ENCODE measurements around the gene RCBTB2. TPM values are rescaled to one million over a fixed set of nuclear protein-coding genes. Genes with fewer than 3 reads are reported as not detected.
"Not testable (repeated sequence)": the region's sequence is repeated elsewhere in the genome, so short reads cannot be mapped to it uniquely, and the experiment has no call there.

Gene RCBTB2
- total RNA-seq, 2 experiments from 2014 or later = 2.7 to 3.0 TPM

DNA sequence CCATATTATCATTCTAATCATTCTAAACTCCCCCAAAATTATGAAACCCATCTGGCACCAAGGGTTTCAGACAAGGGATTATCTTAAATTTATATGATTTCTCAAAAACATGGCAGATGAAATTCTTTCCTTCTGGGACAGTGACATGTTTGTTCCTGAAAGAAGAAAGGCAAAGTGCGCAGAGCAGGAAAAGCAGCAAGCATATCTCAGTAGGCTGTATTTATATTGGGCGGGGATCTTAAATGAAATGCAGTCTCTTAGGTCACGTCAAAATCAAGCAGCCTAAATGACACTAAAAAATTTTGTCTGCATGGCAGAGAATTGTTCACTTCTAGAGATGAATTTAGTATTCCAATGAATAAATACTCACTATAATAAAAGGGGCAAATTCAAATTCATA is 49.3 kb downstream of the RCBTB2 start:
- POLR2A ChIA-PET = no interaction called here
- CTCF ChIA-PET = no interaction called here

DNA sequence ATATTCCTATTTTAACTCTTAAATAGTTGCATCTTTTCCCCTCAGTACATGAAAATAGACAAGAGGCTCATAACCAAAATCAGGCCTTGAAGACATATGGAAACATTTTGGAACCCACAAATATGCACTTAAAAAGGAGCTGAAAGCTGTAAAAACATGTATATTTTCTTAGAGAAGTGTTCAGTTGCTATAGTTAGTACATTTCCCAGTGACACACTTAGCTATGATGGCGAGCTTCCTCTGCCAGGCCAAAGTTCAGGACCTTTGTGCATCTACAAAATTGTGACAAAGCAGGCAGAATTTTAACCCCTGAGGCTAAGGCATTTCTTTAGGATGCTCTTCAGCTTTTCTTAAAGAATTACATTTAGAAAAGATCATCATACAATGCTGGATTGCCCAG is 54.5 kb downstream of the RCBTB2 start:
- ChIA-PET CTCF (no interaction called here), POLR2A (no interaction called here)

DNA sequence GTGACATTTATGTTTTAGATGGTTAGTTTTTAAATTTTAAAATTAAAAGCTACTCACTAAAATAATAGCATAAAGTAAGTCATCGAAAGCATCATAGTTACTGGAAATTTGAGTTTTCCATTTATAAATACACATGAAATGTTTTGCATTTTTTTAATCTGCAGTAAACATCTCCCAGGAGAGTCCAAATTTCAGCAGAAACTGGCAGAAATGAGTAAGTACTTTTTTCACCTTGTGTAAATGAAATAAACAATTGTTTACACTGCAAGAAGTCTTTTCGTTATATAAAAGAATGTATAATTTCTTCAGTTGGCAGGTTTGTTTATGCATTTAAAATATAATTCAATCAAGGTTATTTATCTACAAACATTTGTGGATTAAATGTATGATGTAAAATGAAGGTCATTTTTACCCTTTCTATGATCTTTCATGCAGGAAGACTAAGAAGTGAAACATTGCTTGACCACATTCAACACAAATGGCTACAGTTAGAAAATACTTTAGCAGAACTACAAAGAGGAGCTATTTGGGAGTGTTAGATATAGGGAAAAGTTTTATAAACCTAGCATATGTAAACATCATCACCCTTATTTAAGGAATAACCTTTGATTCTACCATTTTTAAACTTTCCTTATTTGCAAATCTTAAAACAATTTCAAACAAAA is 55.6 kb downstream of the RCBTB2 start:
- CTCF ChIA-PET = no interaction called here

DNA sequence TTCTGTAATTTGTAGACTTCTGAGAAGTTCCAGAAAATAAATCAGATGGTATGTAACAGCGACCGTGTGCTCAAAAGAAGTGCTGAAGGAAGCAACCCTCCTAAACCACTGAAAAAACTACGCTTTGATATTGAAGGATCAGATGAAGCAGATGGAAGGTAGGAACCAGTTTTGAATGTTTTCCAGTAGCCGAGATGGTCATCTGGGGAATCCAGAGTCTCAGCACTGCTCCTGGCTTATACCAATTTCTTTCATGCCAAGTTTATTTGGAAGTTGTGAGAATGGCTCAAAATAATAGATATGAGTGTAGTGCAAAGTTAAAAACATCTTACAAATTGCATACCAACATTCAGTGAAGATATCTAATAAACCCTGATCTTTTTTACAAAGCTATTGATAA is 56.2 kb downstream of the RCBTB2 start:
- POLR2A ChIA-PET = no interaction called here
- CTCF ChIA-PET = no interaction called here

More for the DNA sequence above, 55.6 kb downstream of the RCBTB2 start:
- POLR2A ChIA-PET = no interaction called here

DNA sequence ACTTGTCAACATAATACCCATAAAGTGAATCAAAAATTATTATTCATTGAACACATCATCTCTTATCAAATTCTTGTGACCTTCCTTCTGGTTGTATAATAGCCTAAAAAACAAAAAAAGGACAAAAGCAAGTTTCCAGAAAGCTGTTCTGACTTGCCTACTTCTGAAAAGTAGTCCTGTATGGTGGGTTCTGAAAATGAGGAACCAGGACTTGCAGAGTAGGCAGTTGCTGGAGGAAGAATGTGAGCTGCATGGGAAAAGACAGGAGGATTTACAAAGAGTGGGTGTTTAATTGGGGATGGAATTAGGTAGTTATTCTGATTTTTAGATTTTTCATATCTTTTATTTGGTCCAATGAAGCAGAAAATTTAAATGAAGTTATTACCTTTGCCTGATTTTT is 56.7 kb downstream of the RCBTB2 start:
- ChIA-PET CTCF (no interaction called here), POLR2A (no interaction called here)

DNA sequence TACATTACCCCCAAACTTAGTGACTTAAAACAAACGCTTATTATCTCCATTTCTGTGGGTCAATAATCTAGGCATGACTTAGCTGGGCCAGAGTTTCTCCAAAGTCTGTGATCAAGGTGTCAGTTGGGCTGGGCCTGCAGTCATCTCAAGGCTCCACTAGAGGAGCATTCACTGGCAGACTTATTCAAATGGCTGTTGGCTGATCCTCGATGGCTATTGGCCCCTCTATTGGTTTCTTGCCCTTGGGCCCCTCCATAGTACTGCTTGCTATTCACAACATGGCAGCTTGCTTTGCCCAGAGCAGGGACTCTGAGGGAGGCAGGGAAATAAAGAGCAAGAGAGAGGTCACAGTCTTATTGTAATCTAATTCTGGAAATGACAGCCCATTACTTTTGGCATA is 57.6 kb downstream of the RCBTB2 start:
- ChIA-PET CTCF (no interaction called here), POLR2A (no interaction called here)

DNA sequence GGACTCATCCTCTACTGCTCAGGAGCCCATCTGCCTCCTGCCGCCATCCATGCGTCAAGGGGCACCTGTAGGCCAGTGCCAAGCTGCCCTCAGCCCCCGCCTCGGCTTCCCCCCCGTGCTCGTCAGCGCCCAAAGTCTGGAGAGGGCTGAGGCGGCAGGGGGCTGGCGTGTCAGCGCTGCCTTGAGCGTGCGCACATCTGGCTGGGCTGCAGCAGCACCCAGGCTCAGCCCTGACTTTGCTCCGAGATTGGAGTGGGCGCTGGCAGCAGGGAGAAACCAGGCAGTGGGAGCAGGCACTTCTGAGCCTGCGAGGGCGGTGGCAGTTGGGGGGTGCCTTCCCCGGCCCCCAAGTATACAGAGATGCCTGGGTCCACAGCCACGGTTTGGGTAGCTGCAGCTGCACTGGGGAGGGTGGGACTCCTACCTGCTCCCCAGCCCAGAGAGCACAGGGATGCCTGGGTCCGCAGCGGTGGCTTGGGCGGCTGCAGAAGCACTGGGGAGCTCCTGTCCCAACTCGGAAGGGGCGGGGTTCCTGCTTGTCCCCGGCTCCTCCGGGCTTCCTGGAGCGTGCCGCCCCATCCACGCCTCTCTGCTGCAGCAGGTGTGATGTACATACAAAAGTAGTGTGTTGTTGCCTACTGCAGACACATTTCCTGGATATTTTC is 75.2 kb downstream of the RCBTB2 start:
- CTCF ChIA-PET = no interaction called here
- POLR2A ChIA-PET = no interaction called here

DNA sequence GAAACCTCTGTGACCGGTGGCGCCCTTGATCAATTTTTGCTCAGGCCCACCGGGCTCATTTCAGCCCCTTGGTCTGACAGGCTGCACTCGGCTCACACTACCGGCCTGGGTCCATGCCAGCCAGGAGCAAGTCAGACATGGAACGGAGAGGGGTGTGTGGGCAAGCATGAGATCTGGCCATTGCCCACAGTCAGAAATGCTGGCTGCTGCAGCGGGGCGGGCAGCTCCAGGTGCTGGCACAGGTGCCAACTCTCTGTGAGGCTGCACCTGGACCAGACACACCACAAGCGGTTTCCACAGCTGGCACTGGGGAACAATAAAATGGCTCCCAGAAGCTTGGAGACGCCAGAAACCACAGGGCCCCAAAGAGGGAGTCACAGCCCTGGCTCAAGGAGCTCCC is 76.3 kb downstream of the RCBTB2 start:
- ChIA-PET CTCF (no interaction called here), POLR2A (no interaction called here)

DNA sequence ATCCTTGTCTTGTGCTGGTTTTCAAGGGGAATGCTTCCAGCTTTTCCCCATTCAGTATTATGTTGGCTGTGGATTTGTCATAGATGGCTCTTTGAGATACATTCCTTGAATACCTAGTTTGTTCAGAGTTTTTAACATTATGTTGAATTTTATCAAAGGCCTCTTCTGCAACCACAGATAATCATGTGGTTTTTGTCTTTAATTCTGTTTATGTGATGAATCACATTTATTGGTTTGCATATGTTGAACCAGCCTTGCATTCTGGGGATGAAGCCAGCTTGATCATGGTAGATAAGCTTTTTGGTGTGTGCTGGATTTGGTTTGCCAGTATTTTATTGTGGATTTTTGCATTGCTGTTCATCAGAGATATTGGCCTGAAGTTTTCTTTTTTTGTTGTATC is 81.7 kb downstream of the RCBTB2 start:
- CTCF ChIA-PET, POLR2A ChIA-PET: not testable (repeated sequence)

DNA sequence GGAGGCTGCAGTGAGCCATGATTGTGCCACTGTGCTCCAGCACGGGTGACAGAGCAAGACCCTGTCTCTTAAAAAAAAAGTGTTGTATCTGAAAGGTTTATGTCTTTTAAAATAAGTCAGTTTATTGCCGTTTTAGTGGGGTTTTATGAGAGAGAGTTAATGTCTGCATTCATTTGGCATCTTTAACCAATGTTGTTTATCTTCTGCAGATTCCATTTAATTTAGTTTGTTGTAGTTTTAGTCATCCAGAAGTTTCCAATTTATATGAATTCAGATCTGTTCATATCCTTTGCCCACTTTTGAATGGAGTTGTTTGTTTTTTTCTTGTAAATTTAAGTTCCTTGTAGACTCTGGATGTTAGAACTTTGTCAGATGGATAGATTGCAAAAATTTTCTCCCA is 83.2 kb downstream of the RCBTB2 start:
- ChIA-PET CTCF (no interaction called here), POLR2A (no interaction called here)

DNA sequence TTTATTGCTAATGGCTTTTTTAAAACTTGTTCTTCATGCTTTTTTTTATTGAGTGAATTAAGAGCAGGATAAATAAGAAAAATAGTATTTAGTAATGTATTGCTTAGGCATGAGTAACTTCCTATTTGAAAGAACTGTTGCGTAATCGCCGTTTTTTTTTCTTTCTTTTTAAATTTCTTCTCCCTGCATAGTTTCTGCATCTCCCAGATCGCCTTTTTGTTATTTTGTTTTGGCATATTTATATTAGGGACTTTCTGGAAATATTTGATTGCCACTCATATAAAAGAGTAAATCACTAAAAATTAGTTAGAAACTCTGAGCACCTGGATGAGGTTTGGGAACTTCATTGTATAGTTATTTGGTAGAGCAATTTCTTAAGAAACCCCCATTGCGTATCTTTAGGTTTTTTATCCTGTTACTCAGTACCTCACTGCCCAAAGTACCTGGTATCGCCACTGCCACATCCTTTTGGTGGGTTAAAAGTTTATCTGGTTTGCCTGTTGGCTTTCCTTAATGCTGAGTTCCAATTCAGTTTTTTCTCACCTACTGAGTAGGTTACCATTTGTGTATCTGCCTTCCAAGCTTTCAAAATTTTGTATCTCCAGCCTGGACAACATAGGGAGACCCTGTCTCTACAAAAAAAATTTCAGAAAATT is 83.8 kb downstream of the RCBTB2 start:
- POLR2A ChIA-PET = no interaction called here
- CTCF ChIA-PET = interaction anchor here (0.6 to 0.9 kb wide), 2 partner anchors 131 to 321 kb away, joined by 3 read pairs; no protein-coding TSS in a partner anchor

DNA sequence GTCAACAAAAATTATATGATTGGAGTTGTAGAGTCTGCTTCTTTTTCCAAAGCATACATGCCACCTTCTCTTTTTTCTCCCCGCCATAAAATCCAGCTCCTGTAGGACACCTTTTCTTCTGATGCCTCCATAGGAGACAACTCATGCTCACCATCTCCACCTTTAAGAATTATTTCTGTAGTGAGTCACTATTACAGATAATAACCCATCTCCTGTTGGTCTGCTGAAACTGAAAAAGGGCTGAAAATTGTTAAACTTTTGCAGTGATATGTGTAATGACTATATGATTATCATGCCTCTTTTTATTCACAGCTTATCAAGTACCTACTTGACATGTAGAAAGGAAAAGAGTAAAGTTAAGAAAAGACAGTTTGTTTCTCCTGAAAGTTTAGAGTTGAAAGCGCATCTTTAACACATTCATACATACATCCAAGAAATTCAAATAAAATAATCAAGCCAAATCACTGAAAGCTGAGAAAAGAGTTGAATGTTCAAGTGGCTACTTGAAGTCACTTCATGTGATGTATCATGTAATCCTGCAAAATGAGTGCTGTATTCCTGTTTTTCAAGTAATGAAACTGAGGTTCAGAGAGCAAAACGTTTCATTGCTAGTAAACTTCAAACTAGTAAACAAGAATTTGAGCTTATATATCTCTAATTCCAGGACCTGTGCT is 84.5 kb downstream of the RCBTB2 start:
- ChIA-PET POLR2A (no interaction called here), CTCF (interaction anchor here (0.6 to 0.9 kb wide), 2 partner anchors 132 to 321 kb away, joined by 3 read pairs; no protein-coding TSS in a partner anchor)

DNA sequence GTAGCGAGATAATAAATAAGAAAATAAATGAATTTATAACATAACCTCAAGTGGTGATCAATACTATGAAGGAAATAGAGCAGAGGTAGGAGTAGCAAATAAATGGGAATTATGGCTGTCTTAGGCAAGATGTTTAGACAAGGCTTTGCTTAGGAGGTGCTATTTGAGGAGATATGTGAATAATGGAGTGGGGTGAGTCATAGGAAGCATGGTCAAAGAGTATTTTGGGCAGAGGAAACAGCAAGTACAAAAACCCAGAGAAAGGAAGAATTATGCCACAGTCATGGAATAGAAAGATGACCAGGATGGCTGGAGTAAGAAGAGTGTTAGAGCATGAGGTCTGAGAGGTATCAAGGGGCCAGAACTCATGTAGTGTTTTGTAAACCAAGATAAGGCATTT is 86.4 kb downstream of the RCBTB2 start:
- CTCF ChIA-PET = no interaction called here
- POLR2A ChIA-PET = no interaction called here

DNA sequence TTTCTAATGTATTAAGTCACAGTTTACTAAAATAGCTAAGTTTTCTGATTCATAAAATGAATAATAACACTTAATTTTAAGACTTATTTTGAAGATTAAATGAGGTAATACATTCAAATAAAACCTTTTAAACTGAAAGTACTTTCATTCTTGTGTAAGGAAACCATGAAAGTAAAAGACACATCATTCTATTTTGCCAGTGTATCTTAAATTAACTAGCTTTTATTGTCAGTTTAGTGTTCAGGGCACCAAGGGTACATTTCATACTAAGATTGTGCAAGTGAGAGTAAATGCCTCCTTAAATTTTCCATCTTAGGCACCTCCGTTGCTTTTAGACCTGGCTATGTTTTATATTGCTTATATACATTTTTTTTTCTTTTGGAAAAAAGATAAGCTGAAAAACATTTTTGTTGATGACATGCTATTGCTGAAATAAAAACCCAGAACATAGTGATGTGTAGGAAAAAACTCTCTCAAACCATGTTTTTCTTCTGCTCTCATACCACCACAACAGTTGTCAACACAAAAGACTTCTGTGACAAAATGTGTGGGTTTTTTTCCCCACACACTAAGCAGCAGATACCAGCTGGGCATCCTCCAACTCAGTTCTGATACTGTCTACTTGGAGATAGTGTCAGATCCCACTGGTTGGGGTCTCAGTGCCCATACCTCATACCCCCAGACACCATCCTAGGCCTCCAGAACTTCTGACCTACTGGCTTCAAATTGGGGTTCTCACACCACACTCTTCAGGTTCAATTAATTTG is 89.3 kb downstream of the RCBTB2 start:
- ChIA-PET CTCF (no interaction called here), POLR2A (no interaction called here)

Other genes with a start within 250 kb of the RCBTB2 start
- gene RB1, start 229.3 kb downstream of the RCBTB2 start, total RNA-seq = 10 to 100 TPM; 34.1 to 36.9 TPM
- 1 to 10 TPM; 5.0 to 5.3 TPM for gene LPAR6, start 120.0 kb downstream of the RCBTB2 start, total RNA-seq
- gene CYSLTR2, start 120.8 kb upstream of the RCBTB2 start, total RNA-seq = 1 to 10 TPM; 1.1 to 1.2 TPM

All from activated CD8-positive, alpha-beta memory T cell treated with anti-CD3 and anti-CD28 coated beads for 36 hours (primary cell).